Measurements from ENCODE around the gene CALD1.

CALD1 gene

DNA sequence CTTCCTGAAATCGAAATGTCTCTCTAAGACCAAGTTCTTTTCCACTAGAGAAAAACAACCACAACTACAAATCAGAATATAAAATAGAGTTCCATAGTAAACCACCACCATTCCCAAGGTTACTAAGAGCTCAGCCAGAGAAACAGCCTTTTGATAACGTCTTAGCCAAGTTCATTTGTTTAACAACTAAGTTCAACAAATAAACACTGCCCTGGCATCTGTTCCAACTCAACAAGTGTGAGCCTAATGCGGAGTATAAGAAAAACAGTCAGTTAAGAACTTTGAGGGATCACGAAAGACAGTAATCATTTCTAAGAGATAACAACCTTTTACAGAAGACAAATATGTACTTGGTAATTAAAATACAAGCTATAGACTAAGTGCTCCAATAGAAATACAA, 77.3 kb downstream of the CALD1 start:
- H3K27me3 ChIP-seq (ENCODE audit: insufficient read depth, low read length, poor library complexity): no peaks in the 10 kb centered on the region
- no peak overlapping the region for H3K4me2 ChIP-seq (ENCODE audit: insufficient read depth, low read length)
- H3K4me3 ChIP-seq (ENCODE audit: low read depth in 1 of 2, low read length in 2 of 2): no peak overlapping the region
- ATAC-seq (ENCODE audit: insufficient read depth, low read depth) (no peak), DNase-seq (no peak)
- H3K36me3 ChIP-seq (ENCODE audit: insufficient read depth, low read length): no peaks in the 10 kb centered on the region
- no peaks in the 10 kb centered on the region for H4K20me1 ChIP-seq (ENCODE audit: insufficient read depth, low read length)
- no peak overlapping the region for H3K9ac ChIP-seq (ENCODE audit: low read depth, low read length)
- no peaks in the 10 kb centered on the region for H3K9me3 ChIP-seq (ENCODE audit: insufficient read depth, low read length, severe bottlenecking)
- no peaks in the 10 kb centered on the region for H3K79me2 ChIP-seq (ENCODE audit: insufficient read depth, low read length)
- no peaks in the 10 kb centered on the region for H3K4me1 ChIP-seq (ENCODE audit: insufficient read depth, low read length)
- TF ChIP-seq, protein P1, sequence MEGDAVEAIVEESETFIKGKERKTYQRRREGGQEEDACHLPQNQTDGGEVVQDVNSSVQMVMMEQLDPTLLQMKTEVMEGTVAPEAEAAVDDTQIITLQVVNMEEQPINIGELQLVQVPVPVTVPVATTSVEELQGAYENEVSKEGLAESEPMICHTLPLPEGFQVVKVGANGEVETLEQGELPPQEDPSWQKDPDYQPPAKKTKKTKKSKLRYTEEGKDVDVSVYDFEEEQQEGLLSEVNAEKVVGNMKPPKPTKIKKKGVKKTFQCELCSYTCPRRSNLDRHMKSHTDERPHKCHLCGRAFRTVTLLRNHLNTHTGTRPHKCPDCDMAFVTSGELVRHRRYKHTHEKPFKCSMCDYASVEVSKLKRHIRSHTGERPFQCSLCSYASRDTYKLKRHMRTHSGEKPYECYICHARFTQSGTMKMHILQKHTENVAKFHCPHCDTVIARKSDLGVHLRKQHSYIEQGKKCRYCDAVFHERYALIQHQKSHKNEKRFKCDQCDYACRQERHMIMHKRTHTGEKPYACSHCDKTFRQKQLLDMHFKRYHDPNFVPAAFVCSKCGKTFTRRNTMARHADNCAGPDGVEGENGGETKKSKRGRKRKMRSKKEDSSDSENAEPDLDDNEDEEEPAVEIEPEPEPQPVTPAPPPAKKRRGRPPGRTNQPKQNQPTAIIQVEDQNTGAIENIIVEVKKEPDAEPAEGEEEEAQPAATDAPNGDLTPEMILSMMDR (IDR thresholded peaks at IDR 0.05; ENCODE audit: borderline replicate concordance, extremely low read depth, low read length, poor library complexity, severe bottlenecking): no peak
- no peak for TF ChIP-seq EZH2 (IDR thresholded peaks at IDR 0.05; ENCODE audit: borderline replicate concordance, low read depth, low read length, severe bottlenecking)
- no peak overlapping the region for H2AFZ ChIP-seq (ENCODE audit: low read depth, low read length)
- H3K27ac ChIP-seq (ENCODE audit: low read length): no peak overlapping the region

DNA sequence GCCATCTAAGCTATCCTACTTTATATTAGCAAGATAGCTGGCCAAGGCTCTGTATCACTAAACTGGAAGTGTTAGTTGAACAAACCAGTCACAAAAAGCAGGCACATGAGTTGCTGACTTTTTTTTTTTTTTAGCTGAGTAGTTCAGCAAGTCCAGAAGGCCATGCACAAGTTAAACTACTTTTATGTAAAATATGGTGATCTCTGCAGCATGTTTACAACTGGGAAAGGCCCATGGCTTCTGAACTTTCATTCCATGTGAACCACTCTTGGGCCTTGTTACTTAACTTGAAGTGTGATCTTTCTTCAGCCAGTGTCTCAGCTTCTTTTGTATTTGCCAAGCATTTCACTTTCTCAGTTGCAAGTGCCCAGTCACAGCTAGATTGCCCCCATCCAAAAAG, 78.5 kb downstream of the CALD1 start:
- H3K4me2 ChIP-seq (ENCODE audit: insufficient read depth, low read length): no peak overlapping the region
- no peak overlapping the region for H3K27ac ChIP-seq (ENCODE audit: low read length)
- H3K9ac ChIP-seq (ENCODE audit: low read depth, low read length): no peak overlapping the region
- H3K4me1 ChIP-seq (ENCODE audit: insufficient read depth, low read length): no peaks in the 10 kb centered on the region
- H3K9me3 ChIP-seq (ENCODE audit: insufficient read depth, low read length, severe bottlenecking): no peaks in the 10 kb centered on the region
- H4K20me1 ChIP-seq (ENCODE audit: insufficient read depth, low read length): no peaks in the 10 kb centered on the region
- ATAC-seq (ENCODE audit: insufficient read depth, low read depth): no peak
- no peak overlapping the region for H3K4me3 ChIP-seq (ENCODE audit: low read depth in 1 of 2, low read length in 2 of 2)
- H2AFZ ChIP-seq (ENCODE audit: low read depth, low read length): no peak overlapping the region
- DNase-seq: no peak
- H3K27me3 ChIP-seq (ENCODE audit: insufficient read depth, low read length, poor library complexity): no peaks in the 10 kb centered on the region
- H3K79me2 ChIP-seq (ENCODE audit: insufficient read depth, low read length): no peaks in the 10 kb centered on the region
- no peaks in the 10 kb centered on the region for H3K36me3 ChIP-seq (ENCODE audit: insufficient read depth, low read length)
- TF ChIP-seq EZH2 (IDR thresholded peaks at IDR 0.05; ENCODE audit: borderline replicate concordance, low read depth, low read length, severe bottlenecking): no peak
- TF ChIP-seq, protein P1 (IDR thresholded peaks at IDR 0.05; ENCODE audit: borderline replicate concordance, extremely low read depth, low read length, poor library complexity, severe bottlenecking): no peak

DNA sequence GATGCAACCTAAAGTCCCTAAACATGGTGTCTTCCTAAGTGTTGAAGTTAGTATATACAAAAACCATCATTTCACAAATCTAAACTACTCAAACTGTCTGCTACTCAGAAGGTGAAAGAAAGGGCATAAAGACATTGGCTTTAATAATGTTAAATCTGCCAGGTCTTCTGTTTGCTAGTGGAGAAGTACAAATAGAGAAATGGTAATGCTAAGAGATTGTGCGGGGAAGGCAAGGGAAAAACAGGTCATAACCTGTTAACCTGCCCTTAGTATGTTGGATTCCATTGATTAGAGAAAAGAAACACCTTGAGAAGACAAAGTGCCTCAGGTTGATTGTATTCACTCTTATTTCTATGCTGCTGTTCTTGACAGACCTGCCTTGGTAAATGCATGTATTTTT, 80.3 kb downstream of the CALD1 start:
- Histone ChIP-seq H3K79me2 (ENCODE audit: insufficient read depth, low read length) (no peaks in the 10 kb centered on the region), H4K20me1 (ENCODE audit: insufficient read depth, low read length) (no peaks in the 10 kb centered on the region)

More for the DNA sequence above, 80.3 kb downstream of the CALD1 start:
- no peak for TF ChIP-seq EZH2 (IDR thresholded peaks at IDR 0.05; ENCODE audit: borderline replicate concordance, low read depth, low read length, severe bottlenecking)
- TF ChIP-seq, protein P1 (IDR thresholded peaks at IDR 0.05; ENCODE audit: borderline replicate concordance, extremely low read depth, low read length, poor library complexity, severe bottlenecking): no peak
- no peaks in the 10 kb centered on the region for H3K27me3 ChIP-seq (ENCODE audit: insufficient read depth, low read length, poor library complexity)
- H3K9me3 ChIP-seq (ENCODE audit: insufficient read depth, low read length, severe bottlenecking): no peaks in the 10 kb centered on the region
- H3K4me2 ChIP-seq (ENCODE audit: insufficient read depth, low read length): no peak overlapping the region
- H3K27ac ChIP-seq (ENCODE audit: low read length): no peak overlapping the region
- no peaks in the 10 kb centered on the region for H3K36me3 ChIP-seq (ENCODE audit: insufficient read depth, low read length)
- H3K4me1 ChIP-seq (ENCODE audit: insufficient read depth, low read length): no peaks in the 10 kb centered on the region
- no peak overlapping the region for H3K9ac ChIP-seq (ENCODE audit: low read depth, low read length)
- no peak overlapping the region for H3K4me3 ChIP-seq (ENCODE audit: low read depth in 1 of 2, low read length in 2 of 2)
- no peak overlapping the region for H2AFZ ChIP-seq (ENCODE audit: low read depth, low read length)
- no peak for ATAC-seq (ENCODE audit: insufficient read depth, low read depth)
- DNase-seq: no peak

All from DND-41 (cell line).